Activated naive CD4-positive, alpha-beta T cell treated with anti-CD3 and anti-CD28 coated beads, Interleukin-2, amount 50 U/mL, for 16 hours (primary cell): ENCODE measurements around the gene PAX5.
A peak's percentile ranks its signal among the peaks of the same experiment; 100 is the strongest.
"Not testable (repeated sequence)": the region's sequence is repeated elsewhere in the genome, so short reads cannot be mapped to it uniquely, and the experiment has no call there.

Source experiments
- DNase-seq: peaks from one replicate; pipeline ENCODE4 v3.0.0-alpha.2; 2020

The PAX5 gene

GRCh38 chr9:36873247-36873875 is 160.7 kb downstream of the PAX5 start:
- peak; percentile 76 for DNase-seq

DNA sequence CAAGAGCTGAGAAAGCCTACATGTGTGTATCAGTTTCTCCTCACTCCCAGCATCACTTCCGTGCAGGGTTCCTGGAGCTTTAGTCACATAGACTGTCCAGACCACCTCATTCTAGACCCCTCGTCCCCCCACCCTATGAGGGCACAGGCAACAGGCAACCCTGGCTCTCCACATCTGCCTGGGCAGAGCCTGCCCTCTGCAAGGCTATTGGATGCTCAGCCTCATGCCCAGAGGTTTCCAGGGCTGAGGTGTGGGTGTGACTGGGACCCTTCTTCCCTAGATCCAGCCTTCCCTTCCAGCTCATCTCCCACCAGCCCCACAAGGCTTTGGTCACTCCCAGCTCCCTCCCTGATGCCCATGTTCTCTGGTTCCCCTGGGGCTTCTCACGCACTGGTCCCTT is 161.4 kb downstream of the PAX5 start:
- no peak for DNase-seq

- DNase-seq: no peak
Observed at GRCh38 chr9:36871606-36872005, 162.5 kb downstream of the PAX5 start.

GRCh38 chr9:36870960-36871359 is 163.1 kb downstream of the PAX5 start:
- DNase-seq: no peak

DNA sequence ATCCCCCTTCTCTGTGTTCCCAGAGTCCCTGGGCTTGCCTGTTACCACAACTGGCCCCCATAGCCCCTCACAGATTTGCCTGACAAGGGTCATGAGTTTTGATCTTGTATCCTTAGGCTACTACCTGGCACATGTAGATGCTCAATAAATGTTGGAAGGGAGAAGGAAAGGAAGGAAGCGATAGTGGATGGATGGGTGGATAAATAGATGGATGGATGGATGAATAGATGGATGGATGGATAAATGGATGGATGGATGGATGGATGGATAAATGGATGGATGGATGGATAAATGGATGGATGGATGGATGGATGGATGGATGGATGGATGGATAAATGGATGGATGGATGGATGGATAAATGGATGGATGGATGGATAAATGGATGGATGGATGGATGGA is 164.5 kb downstream of the PAX5 start:
- not testable (repeated sequence) for DNase-seq

GRCh38 chr9:36868586-36869282 is 165.3 kb downstream of the PAX5 start:
- DNase-seq: no peak

GRCh38 chr9:36867672-36868471 is 166.2 kb downstream of the PAX5 start:
- DNase-seq: no peak

DNA sequence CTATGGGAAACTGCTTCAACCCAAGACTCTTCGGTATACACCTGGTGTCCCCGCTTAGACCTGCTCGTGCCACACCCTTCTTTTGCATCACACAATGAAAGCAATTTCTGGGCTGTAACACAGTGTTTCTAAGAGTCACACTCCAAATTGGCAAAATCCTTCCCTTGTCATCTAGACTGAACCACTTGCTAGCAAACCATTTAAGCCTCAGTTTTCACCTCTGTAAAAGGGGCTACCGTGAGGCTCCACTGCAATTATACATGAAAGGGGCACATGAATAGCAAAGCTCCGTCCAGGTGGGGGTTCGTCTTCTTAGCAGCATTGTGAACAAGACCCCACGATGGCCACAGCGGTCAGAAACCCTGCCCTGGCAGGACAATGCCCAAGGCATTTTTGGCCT is 166.8 kb downstream of the PAX5 start:
- DNase-seq: no peak

- no peak for DNase-seq
Observed at GRCh38 chr9:36866840-36867239, 167.2 kb downstream of the PAX5 start.

DNA sequence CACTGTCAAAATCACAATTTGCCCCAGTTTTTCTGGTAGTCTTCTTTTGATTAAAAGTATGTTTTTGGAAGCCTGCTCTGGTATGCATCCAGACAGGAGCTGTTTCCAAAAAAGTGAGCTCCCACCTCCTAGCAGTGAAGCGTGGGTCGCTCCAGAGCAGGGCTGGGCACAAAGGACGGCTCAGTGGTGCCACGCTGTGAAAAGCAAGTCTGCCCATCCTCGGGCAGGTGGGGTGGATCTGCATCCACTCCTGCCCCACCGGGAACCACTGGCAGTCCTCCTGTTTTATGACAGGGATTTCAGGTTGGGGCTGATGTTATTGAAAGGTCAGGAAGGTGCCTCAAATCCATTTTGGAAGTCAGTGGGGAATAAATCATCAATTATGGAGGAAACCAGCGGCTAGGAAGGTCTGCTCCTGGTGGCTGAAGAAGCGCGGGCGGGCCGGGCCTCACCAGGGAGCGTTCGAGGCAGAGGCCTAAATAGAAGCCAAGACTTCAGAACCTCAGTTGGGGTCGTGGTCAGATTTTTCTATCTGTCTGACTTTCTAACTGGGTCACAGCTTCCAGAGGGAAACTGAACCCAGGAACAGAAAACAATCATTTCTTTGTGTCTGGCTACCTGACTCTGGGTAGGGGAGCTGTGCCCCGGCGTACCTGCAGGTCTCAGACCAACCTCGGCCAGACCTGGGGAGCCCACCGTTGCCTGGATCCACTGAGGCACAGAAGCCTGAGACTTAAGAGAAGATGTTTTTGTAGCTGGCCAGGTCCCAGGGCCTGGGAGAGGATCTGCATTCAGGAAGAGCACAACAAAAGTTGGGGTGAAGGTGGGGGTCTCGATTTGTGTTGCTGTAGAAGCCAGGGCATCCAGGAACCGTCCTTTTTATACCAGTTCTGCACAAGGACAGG is 168.1 kb downstream of the PAX5 start:
- DNase-seq: no peak

GRCh38 chr9:36864491-36865410 is 169.3 kb downstream of the PAX5 start:
- no peak for DNase-seq

DNA sequence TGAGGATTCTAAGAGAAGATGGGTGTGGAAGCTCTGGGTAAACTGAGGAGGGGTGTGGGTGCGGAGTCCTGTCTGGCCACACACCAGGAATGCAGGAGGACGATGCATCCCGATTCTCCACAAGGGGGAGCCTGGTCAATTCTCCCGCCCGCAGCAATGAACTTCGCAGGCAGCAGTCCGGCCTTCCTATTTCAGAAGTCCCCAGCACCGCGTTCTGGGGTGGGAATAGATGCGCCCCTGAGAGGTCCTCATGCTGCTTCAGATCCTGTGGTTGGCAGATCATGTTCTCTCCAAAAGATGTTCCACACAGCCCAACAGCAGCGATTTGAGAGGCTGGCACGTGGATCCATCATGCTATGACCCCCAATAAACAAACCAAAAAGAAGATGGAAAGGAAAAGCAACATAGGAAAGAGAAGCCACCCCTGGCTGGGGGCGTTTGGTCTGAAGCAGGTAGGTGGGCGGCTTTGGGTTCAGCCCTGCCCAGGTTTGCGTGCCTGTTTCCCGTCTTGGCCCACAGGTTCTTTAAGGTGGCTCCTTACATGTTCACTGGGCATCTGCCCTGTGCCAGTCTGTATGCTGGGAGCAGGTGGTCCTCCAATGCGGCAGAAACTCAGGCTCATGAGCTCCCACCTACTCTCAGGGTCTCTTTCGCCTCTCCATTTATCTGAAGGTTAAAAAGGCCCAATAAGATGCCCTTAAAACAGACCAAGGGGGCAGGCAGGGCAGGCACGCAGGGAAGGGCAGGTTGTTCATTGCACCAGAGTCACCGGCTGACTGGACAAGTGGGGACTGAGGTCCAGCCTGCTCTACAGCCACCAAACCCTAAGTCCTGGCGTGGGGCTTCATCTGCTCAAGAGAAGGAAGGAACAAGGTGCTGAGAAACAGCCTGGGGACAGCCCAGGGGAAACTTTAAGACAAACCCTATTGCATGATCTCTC is 171.6 kb downstream of the PAX5 start:
- no peak for DNase-seq

DNA sequence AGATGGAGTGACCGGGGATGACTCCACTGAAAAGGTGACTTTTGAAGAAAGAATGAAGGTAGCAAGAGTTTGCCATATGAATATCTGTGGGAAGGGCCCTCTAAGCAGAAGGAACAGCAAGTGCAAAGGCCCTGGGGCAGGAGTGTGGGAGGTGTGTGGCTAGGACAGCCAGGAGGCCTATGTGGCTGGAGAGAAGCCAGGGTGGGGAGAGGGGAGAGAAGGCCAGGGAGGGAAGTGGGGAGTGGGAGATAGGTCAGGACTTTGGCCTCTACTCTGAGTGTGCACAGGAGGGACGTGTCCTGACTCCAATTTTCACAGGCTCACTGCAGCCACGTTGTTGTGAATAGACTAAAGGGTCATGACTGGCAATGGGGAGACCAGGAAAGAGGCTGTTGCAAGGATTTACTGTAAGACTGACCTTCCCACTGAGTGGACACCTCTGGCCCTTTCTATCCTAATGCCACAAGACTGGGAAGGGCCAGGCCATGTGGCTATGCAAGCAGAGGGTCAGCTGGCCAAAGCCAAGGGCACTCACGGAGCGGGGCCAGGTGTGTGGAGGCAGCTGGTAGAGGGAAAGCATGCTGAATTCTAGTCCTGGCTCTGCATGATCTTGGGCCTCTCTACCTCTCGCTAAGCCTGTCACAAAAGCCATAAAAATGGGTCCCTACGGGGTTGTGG is 172.4 kb downstream of the PAX5 start:
- DNase-seq: no peak

GRCh38 chr9:36858805-36859375 is 175.2 kb downstream of the PAX5 start:
- no peak for DNase-seq

- DNase-seq: no peak
Observed at GRCh38 chr9:36855448-36856315, 178.4 kb downstream of the PAX5 start.

GRCh38 chr9:36854751-36855150 is 179.3 kb downstream of the PAX5 start:
- no peak for DNase-seq

DNA sequence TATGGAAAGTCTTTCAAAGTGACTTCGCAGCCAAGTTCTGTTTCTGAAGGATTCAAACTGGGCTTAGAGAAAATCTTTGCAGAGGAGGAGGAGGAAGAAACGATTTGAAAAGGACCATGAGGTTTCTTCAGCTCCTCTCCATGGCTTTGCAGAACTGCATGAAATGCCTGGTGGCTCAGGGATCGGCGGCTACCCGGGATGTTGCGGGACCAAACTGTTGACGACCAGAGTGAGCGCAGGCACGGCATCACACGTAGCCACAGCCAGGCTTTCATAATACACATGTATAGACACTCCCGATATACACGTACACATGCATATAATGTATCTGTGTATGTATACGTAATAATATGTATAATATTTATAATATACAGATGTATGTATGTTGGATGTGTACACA is 180.0 kb downstream of the PAX5 start:
- no peak for DNase-seq

DNA sequence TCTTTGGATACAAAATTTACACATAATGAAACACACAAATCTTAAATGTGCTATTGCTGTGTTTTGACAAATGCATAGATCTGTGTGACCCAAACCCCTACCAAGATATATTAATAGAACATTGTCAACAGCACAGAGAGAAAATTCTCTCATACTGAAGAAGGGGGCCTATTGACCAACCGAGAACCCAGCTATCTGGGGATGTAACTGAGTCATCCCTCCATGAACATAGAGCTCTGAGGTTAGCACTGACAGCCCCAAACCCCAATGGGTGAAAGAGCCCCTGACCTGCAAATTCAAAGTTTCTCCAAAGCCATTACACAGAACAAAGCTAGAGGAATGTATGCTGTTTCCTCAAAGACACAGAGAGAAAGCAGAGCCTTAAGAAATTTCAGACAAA is 180.8 kb downstream of the PAX5 start:
- DNase-seq: no peak

DNA sequence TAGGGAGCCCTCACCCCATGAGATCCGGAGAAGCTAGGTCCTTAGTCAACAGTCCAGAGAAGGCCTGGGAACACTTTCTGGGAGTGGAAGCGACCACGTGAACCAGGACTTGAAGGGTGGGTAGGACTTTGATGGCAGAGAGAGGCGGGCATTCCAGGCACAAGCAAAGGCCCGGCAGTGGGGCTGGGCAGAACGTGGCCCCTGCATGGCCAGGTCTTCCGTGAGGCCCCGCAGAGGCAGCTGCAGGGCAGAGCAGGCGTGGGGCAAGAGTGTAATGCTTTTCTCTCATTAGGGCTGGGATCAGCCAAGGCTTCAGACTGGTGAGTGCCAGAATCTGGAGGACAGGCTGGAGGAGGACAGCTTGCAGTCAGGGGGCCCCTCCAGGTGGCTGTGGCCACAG is 184.1 kb downstream of the PAX5 start:
- no peak for DNase-seq
